Mesangial cell (primary cell): Measurements from ENCODE around the gene ITGB3BP. TPM values are rescaled to one million over a fixed set of nuclear protein-coding genes. Genes with fewer than 3 reads are reported as not detected.

Source experiments
- total RNA-seq: library from RNA; depleted of rRNA; stranded (reverse); fragments of >200 nt; gene quantifications from 2 replicates; pipeline ENCODE4 v1.2.3, GENCODE V29; 2015

The ITGB3BP gene
- total RNA-seq = 7.0 and 21.7 TPM in 2 replicates

GRCh38 chr1:63522891-63523728 lies at the start of gene ITGB3BP, which contains the start of gene EFCAB7:
TSS of gene ITGB3BP (minus strand) at chr1:63523225. CDS start at chr1:63523133, 92 bp downstream.
TSS of gene EFCAB7 (plus strand) at chr1:63523525. CDS start at chr1:63525573, 2,048 bp downstream.

Other genes with a start within 250 kb of the ITGB3BP start
- gene FOXD3, start 200.7 kb downstream of the ITGB3BP start, total RNA-seq = not detected in 2 replicates
- gene ALG6, start 155.6 kb downstream of the ITGB3BP start, total RNA-seq = 8.5 and 9.5 TPM in 2 replicates
- 2.4 and 2.9 TPM in 2 replicates for gene EFCAB7, start 300 bp upstream of the ITGB3BP start, total RNA-seq
- gene PGM1, start 70.2 kb upstream of the ITGB3BP start, total RNA-seq = 40.1 and 61.2 TPM in 2 replicates